GM12878 (cell line): ENCODE data around the gene TAMALIN.

Experiments
- ESRRA ChIP-seq: IDR thresholded peaks from 2 replicates; pipeline ENCODE4 v1.6.1; 2012; ENCODE audit warnings: mild to moderate bottlenecking, low read length, improper control_type of control experiment
- MYC ChIP-seq: IDR thresholded peaks from 2 replicates; pipeline ENCODE4 v1.6.1; 2011; ENCODE audit warnings: mild to moderate bottlenecking, low read length, moderate library complexity, inconsistent platforms; ENCODE audit not compliant: insufficient read depth, insufficient replicate concordance, insufficient read length, severe bottlenecking
- NFYB ChIP-seq: IDR thresholded peaks from 2 replicates; pipeline ENCODE4 v1.6.1; 2011; ENCODE audit warnings: low read depth, mild to moderate bottlenecking, low read length, improper control_type of control experiment, moderate library complexity; ENCODE audit not compliant: insufficient read depth
- POLR2AphosphoS5 ChIP-seq: IDR thresholded peaks from 2 replicates; pipeline ENCODE4 v1.6.1; 2011; ENCODE audit warnings: mild to moderate bottlenecking, low read length, inconsistent platforms
- TF ChIP-seq, protein P1 (sequence below), 3 experiments: IDR thresholded peaks in 2 of 3; conservative IDR thresholded peaks in 1 of 3; 2 replicates each; pipeline ENCODE4 v1.5.1; 2011; ENCODE audit warnings: low read depth in 3 of 3, low read length in 3 of 3, mild to moderate bottlenecking in 3 of 3, control low read depth in 2 of 3, moderate library complexity in 2 of 3, inconsistent platforms in 1 of 3, mixed read lengths in 1 of 3; ENCODE audit not compliant: control insufficient read depth in 2 of 3, insufficient read depth in 1 of 3; ENCODE audit errors: extremely low read depth in 1 of 3

DNA sequence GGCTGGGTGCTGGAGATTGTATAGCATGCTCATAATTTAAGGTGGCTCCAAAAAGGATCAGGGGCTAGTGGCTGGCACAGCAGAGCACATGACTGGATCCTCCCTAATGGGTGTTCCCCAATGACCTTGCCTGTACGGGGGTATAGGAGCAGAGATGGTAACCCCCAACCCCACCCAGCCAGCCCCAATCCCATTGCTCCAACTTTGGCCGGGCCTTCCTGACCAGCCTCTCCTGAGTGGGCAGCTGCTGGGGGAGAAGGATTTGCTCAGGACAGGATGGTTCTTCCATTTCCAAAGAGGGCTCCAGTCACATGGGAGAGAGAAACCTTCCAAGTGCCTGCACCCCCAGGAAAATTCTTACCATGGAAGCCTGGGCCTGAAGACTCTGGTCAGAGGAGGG lies 29.2 kb downstream of the TAMALIN start:
- TF ChIP-seq POLR2AphosphoS5 (no peak), ESRRA (no peak), NFYB (no peak), MYC (no peak)
- TF ChIP-seq, protein P1, sequence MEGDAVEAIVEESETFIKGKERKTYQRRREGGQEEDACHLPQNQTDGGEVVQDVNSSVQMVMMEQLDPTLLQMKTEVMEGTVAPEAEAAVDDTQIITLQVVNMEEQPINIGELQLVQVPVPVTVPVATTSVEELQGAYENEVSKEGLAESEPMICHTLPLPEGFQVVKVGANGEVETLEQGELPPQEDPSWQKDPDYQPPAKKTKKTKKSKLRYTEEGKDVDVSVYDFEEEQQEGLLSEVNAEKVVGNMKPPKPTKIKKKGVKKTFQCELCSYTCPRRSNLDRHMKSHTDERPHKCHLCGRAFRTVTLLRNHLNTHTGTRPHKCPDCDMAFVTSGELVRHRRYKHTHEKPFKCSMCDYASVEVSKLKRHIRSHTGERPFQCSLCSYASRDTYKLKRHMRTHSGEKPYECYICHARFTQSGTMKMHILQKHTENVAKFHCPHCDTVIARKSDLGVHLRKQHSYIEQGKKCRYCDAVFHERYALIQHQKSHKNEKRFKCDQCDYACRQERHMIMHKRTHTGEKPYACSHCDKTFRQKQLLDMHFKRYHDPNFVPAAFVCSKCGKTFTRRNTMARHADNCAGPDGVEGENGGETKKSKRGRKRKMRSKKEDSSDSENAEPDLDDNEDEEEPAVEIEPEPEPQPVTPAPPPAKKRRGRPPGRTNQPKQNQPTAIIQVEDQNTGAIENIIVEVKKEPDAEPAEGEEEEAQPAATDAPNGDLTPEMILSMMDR (IDR thresholded peaks at IDR 0.05 in 2 of 3, conservative IDR thresholded peaks at IDR 0.05 in 1 of 3; ENCODE audit: control insufficient read depth in 2 of 3, extremely low read depth in 1 of 3, insufficient read depth in 1 of 3, low read depth in 3 of 3, low read length in 3 of 3), result no peak
